Measurements from ENCODE around the gene ANKS1A.

- no peak for TF ChIP-seq CTCF (IDR thresholded peaks at IDR 0.05; ENCODE audit: low read length)
- no peak for TF ChIP-seq EZH2 (optimal IDR thresholded peaks at IDR 0.05; ENCODE audit: low read depth, low read length)
- no peak for TF ChIP-seq EZH2phosphoT487 (IDR thresholded peaks at IDR 0.05; ENCODE audit: low read length)
Observed at GRCh38 chr6:34985236-34985635, 96.2 kb downstream of the ANKS1A start.

Data from MM.1S (cell line).